PC-9 (cell line): ENCODE results near the gene GPER1.

ENCODE experiments used
- CTCF ChIP-seq: fragments of 200-600 bp; sonication (generic); conservative IDR thresholded peaks from 2 replicates; pipeline ENCODE4 v1.6.1; 2017; ENCODE audit warnings: mixed run types, antibody characterized with exemption, mild to moderate bottlenecking, moderate library complexity
- EZH2 ChIP-seq: fragments of 200-600 bp; sonication (generic); IDR thresholded peaks from 2 replicates; pipeline ENCODE4 v1.8.0; 2017; ENCODE audit warnings: antibody characterized with exemption, low read depth

- no peak for TF ChIP-seq CTCF
- no peak for TF ChIP-seq EZH2
These were observed 4.3 kb downstream of the GPER1 start for GRCh38 chr7:1092161-1092632.
